Measurements from ENCODE around the gene LIN9.

DNA sequence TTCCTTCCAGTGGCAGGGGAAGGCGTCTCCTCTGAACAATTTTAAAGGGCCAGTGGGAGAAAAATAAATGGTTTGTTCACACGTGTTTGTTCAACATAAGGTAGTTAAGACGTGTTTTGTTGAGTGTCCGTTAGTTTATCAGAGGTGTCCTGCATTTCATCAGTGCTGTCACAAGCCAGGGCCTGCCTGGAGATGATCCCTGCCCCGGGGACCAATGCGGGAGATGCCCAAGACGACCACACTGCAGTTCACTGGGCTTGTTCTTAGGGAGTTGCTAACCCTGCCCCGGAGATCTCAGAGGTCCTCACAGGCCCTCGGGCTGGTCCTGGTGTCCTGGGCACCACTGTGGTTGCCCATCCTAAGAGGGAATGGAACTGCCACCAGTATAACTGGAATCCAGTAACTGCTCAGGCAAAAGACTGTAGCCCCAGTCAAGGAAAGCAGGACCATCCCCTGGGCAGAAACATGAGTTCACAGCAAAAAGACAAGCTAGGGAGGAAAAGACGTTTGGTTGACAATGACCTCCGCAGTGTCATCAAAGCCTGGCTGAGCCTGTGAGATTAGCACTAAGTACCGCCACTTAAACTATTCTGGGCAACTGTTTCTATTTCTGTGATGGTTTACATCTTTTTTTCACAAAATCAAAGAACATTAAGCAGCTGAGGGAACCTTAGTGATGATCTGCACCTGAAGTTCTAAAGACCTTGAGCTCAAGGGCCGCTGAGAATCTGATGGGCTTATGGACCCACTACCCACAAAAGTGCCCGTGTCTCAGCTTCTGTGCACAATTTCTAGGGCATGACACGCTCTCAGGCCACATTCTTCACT is 44.9 kb upstream of the LIN9 start:
- TF ChIP-seq, protein P1, sequence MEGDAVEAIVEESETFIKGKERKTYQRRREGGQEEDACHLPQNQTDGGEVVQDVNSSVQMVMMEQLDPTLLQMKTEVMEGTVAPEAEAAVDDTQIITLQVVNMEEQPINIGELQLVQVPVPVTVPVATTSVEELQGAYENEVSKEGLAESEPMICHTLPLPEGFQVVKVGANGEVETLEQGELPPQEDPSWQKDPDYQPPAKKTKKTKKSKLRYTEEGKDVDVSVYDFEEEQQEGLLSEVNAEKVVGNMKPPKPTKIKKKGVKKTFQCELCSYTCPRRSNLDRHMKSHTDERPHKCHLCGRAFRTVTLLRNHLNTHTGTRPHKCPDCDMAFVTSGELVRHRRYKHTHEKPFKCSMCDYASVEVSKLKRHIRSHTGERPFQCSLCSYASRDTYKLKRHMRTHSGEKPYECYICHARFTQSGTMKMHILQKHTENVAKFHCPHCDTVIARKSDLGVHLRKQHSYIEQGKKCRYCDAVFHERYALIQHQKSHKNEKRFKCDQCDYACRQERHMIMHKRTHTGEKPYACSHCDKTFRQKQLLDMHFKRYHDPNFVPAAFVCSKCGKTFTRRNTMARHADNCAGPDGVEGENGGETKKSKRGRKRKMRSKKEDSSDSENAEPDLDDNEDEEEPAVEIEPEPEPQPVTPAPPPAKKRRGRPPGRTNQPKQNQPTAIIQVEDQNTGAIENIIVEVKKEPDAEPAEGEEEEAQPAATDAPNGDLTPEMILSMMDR (IDR thresholded peaks at IDR 0.05), result no peak
- no peak for TF ChIP-seq POLR2A (IDR thresholded peaks at IDR 0.05)

All from sigmoid colon (tissue), 3 donors.